Stimulated activated CD4-positive, alpha-beta T cell treated with anti-CD3 and anti-CD28 coated beads, Interleukin-12 subunit alpha, Interleukin-12 subunit beta, amount 100 ng/mL, for 24 hours (primary cell): ENCODE data around the gene ATXN1.
"Not testable (repeated sequence)": the region's sequence is repeated elsewhere in the genome, so short reads cannot be mapped to it uniquely, and the experiment has no call there.

ENCODE experiments used
- DNase-seq, 2 experiments: peaks; one replicate each; pipeline ENCODE4 v3.0.0-alpha.2; 2020; ENCODE audit warnings: low read depth in 2 of 2

ATXN1 gene

DNA sequence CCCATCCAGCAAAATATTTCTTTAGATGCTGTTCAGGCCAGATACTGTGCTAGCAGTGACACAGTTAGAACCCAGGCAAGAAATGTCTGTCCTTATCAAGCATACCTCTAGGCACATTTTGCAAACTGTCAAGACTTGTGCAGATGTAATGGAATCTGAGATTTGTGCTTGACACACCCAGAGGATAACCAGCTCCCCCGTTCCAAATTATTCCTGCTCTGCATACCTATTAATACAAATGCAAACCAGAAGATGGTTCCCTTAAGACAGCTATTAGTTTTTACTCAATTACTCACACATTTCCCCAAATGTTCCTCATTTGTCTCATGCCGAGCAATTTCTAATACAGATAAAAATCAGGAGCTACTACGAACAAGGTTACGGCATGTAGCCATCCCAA lies 40.4 kb downstream of the ATXN1 start:
- no peak for DNase-seq

DNA sequence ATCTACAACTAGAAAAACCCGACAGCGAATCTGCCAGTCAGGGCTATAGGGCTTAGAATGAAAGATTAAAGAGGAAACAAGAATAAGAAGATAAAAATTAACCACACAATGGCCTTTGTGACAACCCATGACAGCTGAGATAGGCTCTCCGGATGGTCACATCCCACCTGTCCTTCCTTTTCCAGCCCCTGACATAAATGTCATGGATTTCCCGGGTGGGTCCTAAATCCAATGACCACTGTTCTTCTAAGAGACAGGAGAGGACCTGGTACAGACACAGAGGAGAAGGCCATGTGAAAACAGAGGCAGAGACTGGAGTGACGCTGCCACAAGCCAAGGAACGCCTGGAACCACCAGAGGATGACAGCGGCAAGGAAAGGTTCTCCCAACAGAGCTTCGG lies 41.8 kb downstream of the ATXN1 start:
- DNase-seq, result no peak

DNA sequence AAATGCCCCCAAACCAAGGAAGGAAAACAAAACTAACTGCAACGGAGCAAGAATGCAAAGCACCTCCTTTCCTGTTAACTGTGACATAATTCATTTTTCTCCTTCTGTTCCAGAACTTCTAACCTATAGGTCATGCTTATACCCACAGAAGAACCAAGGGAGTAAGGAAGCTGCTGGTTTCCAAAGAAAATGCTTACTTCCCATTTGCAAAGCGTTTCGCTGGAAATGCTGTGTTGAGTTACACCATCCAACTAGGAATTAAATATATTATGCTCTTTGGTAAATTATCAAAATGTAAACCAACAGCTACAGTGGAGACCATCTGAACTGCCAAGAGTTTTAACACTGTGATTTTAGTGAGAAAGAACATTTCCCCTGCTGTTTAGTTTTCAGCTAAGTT lies 42.9 kb downstream of the ATXN1 start:
- DNase-seq, result no peak

DNA sequence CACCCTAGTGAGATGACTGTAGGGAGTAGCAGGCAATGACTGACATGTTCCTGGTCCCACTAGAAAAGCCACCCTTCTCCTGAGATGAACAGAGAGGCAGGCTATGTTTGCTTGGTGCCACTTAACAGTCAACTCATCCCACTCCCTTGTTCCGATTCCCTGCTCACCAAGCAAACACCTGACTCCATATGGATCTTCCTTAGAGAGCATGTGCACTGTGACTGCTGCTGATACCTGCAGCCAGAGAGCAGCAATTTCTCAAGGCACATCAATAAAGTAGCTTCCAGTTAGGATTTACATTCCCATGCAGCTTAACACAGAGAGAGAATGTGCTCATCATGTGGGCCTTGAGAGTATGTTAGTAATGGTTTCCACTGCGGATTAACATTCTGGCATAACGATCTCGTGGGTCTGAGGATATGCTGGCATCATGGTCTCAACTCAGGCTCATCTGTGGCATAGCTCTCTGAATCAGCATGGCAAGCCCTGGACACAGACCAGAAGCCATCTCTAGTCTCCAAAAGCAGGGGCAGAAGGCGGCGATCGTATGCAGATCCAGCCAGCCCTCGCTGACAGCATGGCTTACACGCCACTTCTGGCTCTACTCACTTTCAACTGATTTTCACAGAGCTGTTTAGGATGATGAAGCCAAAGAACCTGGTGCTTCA lies 43.9 kb downstream of the ATXN1 start:
- DNase-seq, result no peak

DNA sequence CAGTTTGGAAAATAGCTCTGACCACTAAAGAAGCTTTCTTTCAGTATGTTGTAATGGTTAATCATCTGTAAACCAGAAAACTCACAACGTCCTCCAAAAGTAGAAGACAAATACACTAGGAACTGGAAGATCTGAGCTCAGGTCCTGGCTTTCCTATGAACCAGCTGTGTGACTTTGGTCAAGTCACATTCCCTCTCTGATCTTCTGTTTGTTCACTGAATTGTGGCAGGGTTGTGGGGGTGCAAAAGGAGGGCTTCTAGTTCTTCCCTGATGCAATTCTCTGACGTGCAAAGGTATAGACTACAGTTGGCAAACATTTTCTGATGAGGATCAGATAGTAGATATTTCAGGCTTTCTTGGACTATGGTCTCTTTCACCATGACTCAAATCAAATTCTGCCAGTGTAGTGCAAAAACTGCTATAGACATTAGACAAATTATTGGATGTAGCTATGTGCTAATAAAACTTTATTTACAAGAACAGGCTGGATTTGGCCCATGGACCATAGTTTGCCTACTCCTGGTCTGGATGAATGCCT lies 44.9 kb downstream of the ATXN1 start:
- DNase-seq, result no peak

DNA sequence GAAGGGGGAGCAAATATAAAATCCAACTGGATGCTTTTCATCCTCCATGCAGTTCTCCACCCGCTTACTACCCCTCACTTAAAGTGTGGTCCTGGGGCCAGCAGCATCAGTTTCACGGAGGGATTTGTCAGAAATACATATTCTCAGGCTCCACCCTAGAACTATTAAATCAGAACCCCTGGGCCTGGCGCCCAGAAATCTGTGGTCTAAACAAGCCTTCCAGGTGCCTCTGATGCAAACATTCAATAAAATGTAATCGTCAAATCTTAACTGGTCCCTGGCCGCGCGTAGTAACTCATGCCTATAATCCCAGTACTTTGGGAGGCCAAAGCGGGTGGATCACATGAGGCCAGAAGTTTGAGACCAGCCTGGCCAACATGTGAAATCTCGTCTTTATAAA lies 47.7 kb downstream of the ATXN1 start:
- DNase-seq, result no peak

DNA sequence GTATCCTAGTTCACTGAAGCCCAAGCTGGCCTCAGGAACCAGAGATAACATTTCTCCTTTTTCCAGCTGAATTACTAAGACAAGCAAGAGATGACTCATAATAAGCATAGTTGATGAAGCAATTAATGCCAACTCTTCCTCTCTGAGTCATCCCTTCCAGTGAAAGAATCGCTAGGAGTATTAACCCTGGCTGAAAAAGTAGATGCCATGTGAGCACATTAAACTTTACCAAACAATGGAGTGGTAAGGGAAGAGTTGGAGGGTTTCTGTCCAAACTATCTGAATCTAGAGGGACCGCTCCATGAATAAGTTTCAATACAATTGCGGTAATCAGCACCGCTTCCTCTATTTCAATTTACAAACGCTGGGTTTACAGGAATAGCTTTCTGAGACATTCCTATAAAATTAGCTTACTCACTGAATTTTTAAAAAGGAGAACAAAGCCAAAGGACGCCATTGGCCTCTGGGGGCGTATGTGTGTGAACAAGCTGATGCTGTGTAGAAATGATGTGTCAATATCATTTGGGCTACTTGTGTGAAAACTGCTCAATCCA lies 48.3 kb downstream of the ATXN1 start:
- no peak for DNase-seq

DNA sequence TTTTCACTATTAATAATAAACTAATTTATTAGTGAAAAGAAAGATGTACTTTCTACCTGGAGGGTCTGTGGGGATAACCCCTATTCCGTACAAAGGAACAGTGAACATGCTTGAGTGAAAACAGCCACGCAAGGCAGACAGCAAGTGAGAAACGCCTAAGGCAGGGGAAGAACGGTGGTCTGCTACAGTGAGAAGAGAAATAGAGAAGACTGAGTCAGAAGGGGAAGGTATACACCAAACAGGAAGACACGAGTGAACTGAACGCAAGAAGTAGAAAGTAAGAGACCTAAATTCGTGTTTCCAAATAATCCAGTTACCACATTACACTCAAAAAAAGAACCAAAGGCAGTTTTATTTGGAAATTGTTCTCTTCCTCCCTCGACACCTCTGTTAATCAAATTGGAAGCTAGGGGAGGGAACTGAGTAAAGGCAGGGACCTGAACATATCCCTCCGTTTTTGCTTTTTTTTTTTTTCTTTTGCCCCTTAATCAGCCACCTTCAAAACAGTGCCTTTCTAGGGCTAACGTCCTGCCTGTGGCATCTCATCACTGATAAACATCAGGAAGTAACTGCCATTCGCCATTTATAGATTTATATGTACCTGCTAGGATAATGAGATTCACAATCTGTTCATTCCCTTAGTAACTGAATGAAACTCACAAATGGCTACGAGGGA lies 48.9 kb downstream of the ATXN1 start:
- DNase-seq, result no peak

DNA sequence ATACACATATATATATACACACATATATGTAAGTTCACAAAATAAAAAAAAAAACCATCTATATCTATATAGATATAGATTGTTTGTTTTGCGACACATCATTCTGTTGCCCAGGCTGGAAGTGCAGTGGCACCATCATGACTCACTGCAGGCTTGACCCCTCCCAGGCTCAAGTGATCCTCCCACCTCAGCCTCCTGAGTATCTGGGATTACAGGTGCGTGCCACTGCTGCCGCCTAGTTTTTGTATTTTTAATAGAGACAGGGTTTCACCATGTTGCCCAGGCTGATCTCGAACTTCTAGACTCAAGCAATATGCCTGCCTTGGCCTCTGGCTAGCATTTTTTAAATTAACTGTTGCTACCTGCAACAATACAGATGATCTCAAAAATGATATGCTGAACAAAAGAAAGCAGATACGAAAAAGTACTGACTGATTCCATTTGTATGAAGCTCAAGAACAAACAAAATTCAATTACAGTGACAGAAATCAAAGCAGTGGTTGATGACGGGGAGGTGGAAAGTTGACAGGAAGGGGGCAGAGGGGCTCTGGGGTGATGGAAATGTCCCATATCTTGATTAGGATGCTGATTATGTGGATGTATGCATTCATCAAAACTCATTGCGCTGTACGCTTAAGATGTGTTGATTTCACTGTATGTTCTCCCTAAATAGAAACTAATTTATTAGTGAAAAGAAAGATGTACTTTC lies 49.6 kb downstream of the ATXN1 start:
- DNase-seq, result no peak

DNA sequence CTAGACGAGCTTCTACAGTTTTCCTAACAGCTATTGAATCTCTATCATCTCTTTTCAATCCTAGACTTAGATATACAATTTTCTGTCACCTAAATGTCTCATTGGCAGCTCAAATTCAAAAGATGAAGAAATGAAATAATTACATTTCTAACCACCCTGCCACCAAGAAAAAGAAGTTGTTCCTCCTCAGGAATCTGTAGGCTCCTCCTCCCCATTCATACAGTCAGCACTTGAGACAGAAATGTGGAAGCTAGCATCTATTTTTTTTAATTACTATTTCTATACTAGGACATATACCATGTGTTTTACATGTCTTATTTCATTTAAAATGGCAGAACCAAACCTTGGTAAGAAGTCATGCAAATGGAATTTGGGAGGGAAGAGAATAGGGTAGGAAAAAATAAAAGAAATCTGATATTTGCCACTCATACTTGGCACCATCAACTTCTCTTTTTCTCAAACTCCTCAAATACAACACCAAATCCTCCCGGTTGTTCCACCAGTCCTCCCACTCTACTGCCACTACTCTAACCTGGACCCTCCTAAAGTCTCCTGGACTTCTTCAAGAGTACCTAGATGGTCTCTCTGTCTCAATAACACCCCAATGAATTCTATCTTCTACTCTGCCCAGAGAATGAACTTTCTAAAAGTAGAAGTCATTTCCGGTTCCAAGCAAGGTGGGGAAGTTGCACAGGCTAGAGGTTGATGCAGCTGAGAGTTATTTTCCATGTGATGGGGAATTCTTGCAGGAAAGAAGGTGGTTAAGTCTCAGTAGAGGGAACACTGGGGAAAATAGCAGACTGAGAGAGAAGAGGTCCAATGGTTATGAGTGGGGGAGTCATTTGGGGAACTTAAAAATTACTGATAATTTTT lies 54.1 kb downstream of the ATXN1 start:
- no peak for DNase-seq

DNA sequence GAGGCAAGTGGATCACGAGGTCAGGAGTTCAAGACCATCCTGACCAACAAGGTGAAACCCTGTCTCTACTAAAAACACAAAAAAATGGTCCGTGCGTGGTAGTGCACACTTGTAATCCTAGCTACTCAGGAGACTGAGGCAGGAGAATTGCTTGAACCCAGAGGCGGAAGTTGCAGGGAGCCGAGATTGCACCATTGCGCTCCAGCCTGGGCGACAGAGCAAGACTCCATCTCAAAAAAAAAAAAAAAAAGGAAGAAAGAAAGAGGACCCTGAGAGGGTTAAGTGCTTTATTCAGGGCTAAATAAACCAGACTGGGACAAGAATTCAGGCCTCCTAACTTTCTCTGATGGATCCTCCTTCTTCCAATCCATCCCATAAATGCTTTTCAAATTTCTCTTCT lies 54.8 kb downstream of the ATXN1 start:
- not testable (repeated sequence) for DNase-seq

DNA sequence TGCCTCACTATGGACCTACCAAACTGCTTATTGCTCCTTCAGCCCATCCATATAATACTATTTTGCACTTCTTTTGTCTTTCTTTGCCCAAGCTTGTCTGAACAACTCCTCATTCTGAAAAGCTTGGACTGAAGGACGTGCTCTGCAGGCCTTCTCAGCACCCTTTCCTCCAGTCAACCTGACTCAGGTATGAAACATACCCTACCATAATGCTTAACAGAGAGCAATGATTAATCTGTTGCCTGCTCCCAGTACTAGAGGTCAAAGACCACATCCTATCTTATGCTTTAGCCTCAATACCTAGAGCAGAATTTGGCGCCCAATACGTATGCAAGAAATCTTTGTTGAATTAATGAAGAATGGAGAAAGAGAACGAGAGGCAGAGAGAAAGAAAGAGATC lies 55.2 kb downstream of the ATXN1 start:
- DNase-seq, result no peak

DNA sequence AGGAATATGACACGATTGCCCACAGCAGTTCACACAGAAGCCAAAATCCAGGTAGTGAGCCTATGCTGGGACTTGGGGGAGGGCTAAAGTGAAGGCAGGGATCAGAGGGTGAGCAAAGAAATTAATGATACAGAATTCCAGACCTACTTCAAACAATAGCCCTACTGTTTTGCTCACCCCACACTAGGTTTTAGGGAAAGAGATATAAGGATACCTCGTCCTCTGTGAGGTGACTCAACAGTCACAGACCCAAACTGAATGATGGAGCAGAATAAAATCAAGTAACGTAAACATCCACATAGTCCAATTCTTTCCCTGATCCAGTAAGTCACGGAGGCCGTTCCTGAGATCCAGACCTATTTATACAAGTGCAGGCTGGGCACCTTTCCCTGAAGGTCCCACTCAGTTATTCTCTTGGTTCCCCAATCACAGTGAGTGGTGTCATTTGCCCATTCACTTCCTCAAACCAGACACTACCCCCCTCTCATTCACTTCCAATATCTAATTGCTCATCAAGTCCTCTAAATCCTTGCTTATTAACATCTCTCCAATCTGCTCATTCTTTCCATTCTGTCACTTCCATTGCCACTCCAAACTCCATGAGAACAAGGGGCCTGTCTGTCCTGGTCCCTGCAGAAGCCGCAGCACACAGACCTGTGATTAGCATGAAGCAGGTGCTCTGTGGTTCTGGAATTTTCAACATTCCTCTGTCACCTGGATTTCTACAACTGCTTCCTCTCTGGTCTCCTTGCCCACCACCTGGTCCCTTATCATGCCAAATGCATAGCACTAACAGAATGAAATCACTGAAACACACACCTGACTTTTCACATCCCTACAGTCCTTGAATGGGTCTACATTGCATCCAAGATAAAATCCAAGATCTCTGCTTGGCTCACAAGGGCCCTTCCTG lies 55.9 kb downstream of the ATXN1 start:
- DNase-seq, result no peak

DNA sequence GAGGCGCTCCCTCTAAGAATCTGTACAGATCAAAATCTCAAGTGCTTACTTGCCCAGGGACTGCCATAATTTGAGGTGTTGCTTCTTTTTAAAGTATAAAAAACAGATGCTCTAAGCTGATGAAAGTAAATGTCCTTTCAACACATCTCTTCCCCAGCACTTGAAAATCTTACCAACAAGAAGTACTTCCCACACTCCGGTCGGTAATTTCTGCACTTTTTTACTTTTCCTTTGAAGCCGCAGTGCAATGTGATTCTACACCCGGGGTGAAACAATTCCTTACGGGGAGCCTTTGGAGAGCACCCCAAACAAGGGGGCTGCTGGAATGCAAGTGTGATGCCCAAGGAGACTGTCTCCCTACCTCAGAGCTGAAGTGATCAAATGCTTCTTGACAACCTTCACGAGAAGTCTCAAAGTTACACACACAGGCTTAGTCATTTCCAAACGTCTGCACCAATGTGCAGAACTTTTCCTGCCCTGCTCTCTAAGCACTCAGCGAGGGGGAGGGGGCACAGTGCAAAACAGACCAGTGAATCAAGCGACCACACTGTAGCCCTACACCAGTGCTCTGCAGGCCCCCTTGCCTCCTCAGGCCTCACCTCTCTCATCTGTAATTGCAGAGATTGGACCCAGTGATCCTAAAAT lies 56.7 kb downstream of the ATXN1 start:
- DNase-seq, result no peak

DNA sequence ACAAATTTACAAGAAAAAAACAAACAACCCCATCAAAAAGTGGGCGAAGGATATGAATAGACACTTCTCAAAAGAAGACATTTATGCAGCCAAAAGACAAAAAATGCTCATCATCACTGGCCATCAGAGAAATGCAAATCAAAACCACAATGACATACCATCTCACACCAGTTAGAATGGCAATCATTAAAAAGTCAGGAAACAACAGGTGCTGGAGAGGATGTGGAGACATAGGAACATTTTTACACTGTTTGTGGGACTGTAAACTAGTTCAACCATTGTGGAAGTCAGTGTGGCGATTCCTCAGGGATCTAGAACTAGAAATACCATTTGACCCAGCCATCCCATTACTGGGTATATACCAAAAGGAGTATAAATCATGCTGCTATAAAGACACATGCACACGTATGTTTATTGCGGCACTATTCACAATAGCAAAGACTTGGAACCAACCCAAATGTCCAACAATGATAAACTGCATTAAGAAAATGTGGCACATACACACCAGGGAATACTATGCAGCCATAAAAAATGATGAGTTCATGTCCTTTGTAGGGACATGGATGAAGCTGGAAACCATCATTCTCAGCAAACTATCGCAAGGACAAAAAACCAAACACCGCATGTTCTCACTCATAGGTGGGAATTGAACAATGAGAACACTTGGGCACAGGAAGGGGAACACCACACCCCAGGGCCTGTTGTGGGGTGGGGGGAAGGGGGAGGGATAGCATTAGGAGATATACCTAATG lies 58.5 kb downstream of the ATXN1 start:
- not testable (repeated sequence) for DNase-seq

DNA sequence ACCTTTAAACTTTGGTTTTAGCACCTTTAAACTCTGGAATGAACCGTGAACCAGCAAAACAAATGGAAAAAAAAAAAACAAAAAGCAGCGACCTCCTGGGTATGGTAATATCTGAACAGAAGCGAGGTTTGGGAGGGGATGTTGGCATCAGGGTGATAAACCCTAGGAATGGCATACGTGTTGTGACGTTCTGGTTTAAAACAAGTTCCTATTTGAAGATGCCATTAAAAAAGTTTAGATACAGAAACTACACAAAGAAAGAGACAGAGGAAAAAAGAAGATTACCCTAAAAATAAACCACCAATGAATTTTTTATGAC lies 60.4 kb downstream of the ATXN1 start:
- no peak for DNase-seq

DNA sequence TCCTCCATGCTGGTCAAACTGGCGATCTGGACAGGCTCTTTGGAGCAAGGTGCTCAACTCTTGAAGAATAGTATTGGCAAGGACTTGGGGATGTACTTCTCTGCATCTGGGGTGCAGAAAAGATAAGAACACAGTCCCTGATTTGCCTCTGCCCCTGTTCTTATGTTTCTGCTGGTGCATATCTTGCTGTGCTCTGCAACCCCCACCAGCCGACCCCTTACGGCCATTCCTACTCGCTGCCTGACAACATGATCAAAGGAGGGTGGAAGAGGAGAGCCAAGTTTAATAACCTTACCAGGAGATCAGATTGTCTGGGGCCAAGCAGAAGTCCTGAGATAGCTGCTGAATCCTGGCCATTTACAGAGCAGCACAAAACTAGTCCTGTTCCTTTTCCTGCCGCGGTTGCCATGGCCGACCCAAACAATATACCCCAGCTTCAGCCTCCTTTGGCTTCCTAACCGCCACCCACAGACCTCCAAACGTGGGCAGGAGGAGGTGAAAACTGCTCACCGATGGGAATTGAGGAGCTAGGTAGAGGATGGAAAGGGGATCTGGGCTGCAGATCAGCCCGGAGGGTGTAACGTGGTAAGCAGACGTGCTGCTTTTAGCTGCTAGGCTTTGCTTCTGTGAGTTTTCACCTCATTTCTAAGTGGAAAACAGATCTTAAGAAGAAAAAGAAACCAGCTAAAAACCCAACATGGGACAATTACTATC lies 60.9 kb downstream of the ATXN1 start:
- DNase-seq, result no peak

DNA sequence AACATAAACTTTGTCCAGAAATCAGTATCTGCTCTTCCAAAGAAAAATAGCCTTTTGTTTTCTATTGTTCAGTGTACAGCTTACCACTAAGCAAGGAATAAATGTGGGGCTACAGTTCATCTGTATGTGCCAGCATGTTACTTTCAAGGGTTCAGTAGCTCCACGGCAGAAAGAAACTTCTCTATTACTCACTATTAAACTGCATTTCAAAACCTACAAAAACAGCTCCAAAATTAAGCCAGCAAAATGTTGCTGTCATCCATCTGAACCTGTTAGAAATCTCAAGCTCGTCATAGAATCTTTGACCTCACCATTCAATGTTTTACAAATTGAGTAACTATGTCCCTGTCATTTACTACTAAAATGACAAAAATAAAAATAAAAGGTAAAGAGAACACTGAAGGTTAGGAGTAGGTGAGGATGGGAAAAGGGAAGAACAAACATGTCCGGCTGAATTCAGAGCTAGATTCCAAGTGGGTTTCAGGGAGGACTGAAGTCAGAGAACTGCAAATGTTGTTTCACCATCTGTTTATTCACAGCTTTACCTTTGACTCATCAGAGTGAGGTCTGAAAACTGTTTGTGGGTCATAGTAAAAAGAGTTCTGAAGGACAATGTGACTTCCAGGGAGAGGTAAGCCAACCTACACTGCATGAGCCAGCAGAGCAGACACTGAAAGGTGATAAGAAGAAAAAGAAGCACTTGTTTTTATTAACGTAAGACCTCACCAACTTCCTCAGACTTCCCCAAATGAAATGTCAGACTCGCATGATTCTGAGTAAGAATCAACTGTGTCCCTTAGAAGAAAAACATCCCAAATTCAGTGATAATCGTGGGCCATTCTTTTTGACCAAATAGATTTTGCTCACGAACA lies 62.0 kb downstream of the ATXN1 start:
- DNase-seq, result no peak
